Stimulated activated CD8-positive, alpha-beta memory T cell treated with anti-CD3 and anti-CD28 coated beads, Interleukin-2, amount 100 ng/mL, for 1 hour (primary cell): ENCODE measurements around the gene OTOS.

ENCODE experiments used
- DNase-seq, 2 donors: peaks; one replicate each; pipeline ENCODE4 v3.0.0-alpha.2; 2020; ENCODE audit warnings: low read depth in 2 of 2

Gene OTOS

GRCh38 chr2:240151477-240152031, 11.1 kb upstream of the OTOS start:
- DNase-seq, result no peak

GRCh38 chr2:240149943-240150784, 9.7 kb upstream of the OTOS start:
- no peak for DNase-seq

GRCh38 chr2:240147911-240148587, 7.6 kb upstream of the OTOS start:
- no peak for DNase-seq

GRCh38 chr2:240147382-240147781, 6.9 kb upstream of the OTOS start:
- no peak for DNase-seq

- DNase-seq, result no peak
Measured at GRCh38 chr2:240146627-240147278, 6.3 kb upstream of the OTOS start.

GRCh38 chr2:240146141-240146561, 5.7 kb upstream of the OTOS start:
- no peak for DNase-seq

GRCh38 chr2:240145461-240145860, 5.0 kb upstream of the OTOS start:
- DNase-seq, result no peak

GRCh38 chr2:240144649-240145261, 4.3 kb upstream of the OTOS start:
- DNase-seq, result no peak

- DNase-seq, result peak; percentile 63 to 72
Measured at GRCh38 chr2:240143801-240144648, 3.6 kb upstream of the OTOS start.

- DNase-seq, result no peak
Measured at GRCh38 chr2:240143276-240143675, 2.8 kb upstream of the OTOS start.

GRCh38 chr2:240142859-240143258, 2.4 kb upstream of the OTOS start:
- DNase-seq, result no peak

- no peak for DNase-seq
Measured at GRCh38 chr2:240142256-240142775, 1.9 kb upstream of the OTOS start.

- DNase-seq, result no peak
Measured at GRCh38 chr2:240141736-240142135, 1.3 kb upstream of the OTOS start.

GRCh38 chr2:240140920-240141319, 462 bp upstream of the OTOS start:
- no peak for DNase-seq

GRCh38 chr2:240139666-240140393, 628 bp downstream of the OTOS start:
- DNase-seq, result no peak

GRCh38 chr2:240139011-240139441, 1.4 kb downstream of the OTOS start:
- DNase-seq, result no peak

GRCh38 chr2:240138254-240138984, 2.0 kb downstream of the OTOS start:
- no peak for DNase-seq

- no peak for DNase-seq
Measured at GRCh38 chr2:240137596-240138253, 2.7 kb downstream of the OTOS start.
